Mesendoderm (in vitro differentiated cells): ENCODE data around the gene STPG3.

Source experiments
- DNase-seq: peaks from one replicate; pipeline ENCODE4 v3.0.0; 2013
- H2AK5ac ChIP-seq: 2 replicates; pipeline ENCODE4 v1.6.1; 2013; ENCODE audit warnings: low read length, inconsistent platforms
- H2BK120ac ChIP-seq: 2 replicates; pipeline ENCODE4 v1.6.1; 2013; ENCODE audit warnings: low read depth, mild to moderate bottlenecking, low read length, moderate library complexity, mixed read lengths
- H2BK15ac ChIP-seq: replicated peaks from 2 replicates; pipeline ENCODE4 v1.6.1; 2013; ENCODE audit warnings: low read depth, mild to moderate bottlenecking, moderate library complexity
- H2BK5ac ChIP-seq: 2 replicates; pipeline ENCODE4 v1.6.1; 2013; ENCODE audit warnings: low read length, inconsistent platforms
- H3K18ac ChIP-seq: 2 replicates; pipeline ENCODE4 v1.6.1; 2013; ENCODE audit warnings: mild to moderate bottlenecking, low read length, mixed read lengths
- H3K23ac ChIP-seq: one replicate; pipeline ENCODE4 v1.6.1; 2013; ENCODE audit warnings: low read length
- H3K27ac ChIP-seq: 2 replicates; pipeline ENCODE4 v1.5.1; 2013; ENCODE audit warnings: low read depth, mild to moderate bottlenecking, inconsistent platforms, low read length, moderate library complexity
- H3K27me3 ChIP-seq: 2 replicates; pipeline ENCODE4 v1.6.1; 2013; ENCODE audit warnings: low read length, control low read depth, mild to moderate bottlenecking, inconsistent platforms; ENCODE audit not compliant: insufficient read depth, poor library complexity
- H3K36me3 ChIP-seq: 2 replicates; pipeline ENCODE4 v1.6.1; 2013; ENCODE audit warnings: low read length, inconsistent platforms; ENCODE audit not compliant: control insufficient read depth, insufficient read depth
- H3K4ac ChIP-seq: one replicate; pipeline ENCODE4 v1.6.1; 2013; ENCODE audit warnings: low read depth, mild to moderate bottlenecking, low read length, moderate library complexity
- H3K4me1 ChIP-seq: 2 replicates; pipeline ENCODE4 v1.6.1; 2013; ENCODE audit warnings: low read depth, low read length, inconsistent platforms; ENCODE audit not compliant: control insufficient read depth
- H3K4me2 ChIP-seq: 2 replicates; pipeline ENCODE4 v1.6.1; 2013; ENCODE audit warnings: low read length
- H3K4me3 ChIP-seq: 2 replicates; pipeline ENCODE4 v1.5.1; 2013; ENCODE audit warnings: mild to moderate bottlenecking, low read length
- H3K56ac ChIP-seq: one replicate; pipeline ENCODE4 v1.6.1; 2013; ENCODE audit warnings: low read length
- H3K79me1 ChIP-seq: 2 replicates; pipeline ENCODE4 v1.6.1; 2013; ENCODE audit warnings: low read length, inconsistent platforms
- H3K79me2 ChIP-seq: 2 replicates; pipeline ENCODE4 v1.6.1; 2013; ENCODE audit warnings: mild to moderate bottlenecking, low read length; ENCODE audit not compliant: control insufficient read depth, insufficient read depth
- H3K9ac ChIP-seq: 2 replicates; pipeline ENCODE4 v1.6.1; 2013; ENCODE audit warnings: low read length, inconsistent platforms
- H4K5ac ChIP-seq: one replicate; pipeline ENCODE4 v1.6.1; 2013; ENCODE audit warnings: low read length
- H4K8ac ChIP-seq: one replicate; pipeline ENCODE4 v1.6.1; 2013; ENCODE audit warnings: low read depth, mild to moderate bottlenecking, control low read depth, low read length, moderate library complexity
- WGBS: extraction: QIAGEN DNeasy Blood & Tissue Kit; methylation state at CpG from one replicate; pipeline ENCODE4 v1.1.7; 2013; ENCODE audit warnings: low lambda C conversion rate, missing lambda C conversion rate; ENCODE audit not compliant: insufficient coverage; ENCODE audit errors: extremely low coverage; 5-methylcytosine and 5-hydroxymethylcytosine counted together

Gene STPG3

DNA sequence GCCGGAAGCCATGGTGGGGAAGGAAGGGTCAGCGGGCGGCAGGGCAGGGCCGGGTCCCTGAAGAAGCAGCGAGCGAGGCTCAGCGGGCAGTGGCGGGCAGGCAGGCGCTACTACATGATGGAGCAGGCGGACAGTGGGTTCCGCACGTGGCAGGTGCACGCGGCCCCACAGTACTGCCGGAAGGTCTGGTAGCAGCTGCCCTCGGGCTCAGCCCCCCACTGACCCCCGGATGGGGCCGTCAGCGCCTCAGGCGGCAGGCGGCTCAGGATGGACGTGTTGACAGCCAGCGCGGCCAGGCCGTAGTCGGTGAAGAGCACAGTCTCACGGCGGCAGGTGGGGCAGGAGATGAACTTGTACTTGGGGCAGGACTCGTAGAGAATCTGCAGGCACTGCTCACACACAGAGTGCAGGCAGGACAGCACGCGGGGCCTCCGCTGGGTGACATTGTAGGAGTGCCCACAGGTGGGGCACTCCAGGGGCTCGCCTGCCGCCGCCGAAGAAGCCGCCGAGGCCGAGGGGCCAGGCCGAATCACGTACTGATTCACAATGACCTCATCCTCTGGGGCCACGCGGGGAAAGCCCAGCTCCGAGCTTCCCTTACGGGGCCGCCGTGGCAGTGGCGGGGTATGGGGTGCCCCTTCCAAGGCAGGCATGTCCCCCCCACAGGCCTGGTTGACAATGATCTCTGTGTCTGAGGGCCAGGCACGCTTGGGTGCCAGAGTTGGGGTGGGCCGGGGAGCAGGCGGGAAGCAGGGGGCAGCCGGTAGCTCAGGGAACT is 30.6 kb upstream of the STPG3 start:
- no peak overlapping the region for H3K56ac ChIP-seq
- no peak overlapping the region for H3K4me2 ChIP-seq
- peaks cover 2% of the 10 kb centered on the region for H3K27me3 ChIP-seq
- H3K4me3 ChIP-seq: no peak overlapping the region
- no peak overlapping the region for H3K23ac ChIP-seq
- H3K79me1 ChIP-seq: no peaks in the 10 kb centered on the region
- no peak overlapping the region for H3K18ac ChIP-seq
- H3K4ac ChIP-seq: no peak overlapping the region
- no peaks in the 10 kb centered on the region for H3K36me3 ChIP-seq
- no peak overlapping the region for H2AK5ac ChIP-seq
- H3K4me1 ChIP-seq: peaks cover 5% of the 10 kb centered on the region
- no peak overlapping the region for H2BK5ac ChIP-seq
- no peak overlapping the region for H3K27ac ChIP-seq
- H4K5ac ChIP-seq: no peak overlapping the region
- H3K9ac ChIP-seq: no peak overlapping the region
- DNase-seq: no peak
- WGBS: no CpG with 5 or more reads among the region's 52 CpGs
- no peak overlapping the region for H4K8ac ChIP-seq
- no peak overlapping the region for H2BK120ac ChIP-seq
- no peaks in the 10 kb centered on the region for H3K79me2 ChIP-seq
- H2BK15ac ChIP-seq: no peak overlapping the region

DNA sequence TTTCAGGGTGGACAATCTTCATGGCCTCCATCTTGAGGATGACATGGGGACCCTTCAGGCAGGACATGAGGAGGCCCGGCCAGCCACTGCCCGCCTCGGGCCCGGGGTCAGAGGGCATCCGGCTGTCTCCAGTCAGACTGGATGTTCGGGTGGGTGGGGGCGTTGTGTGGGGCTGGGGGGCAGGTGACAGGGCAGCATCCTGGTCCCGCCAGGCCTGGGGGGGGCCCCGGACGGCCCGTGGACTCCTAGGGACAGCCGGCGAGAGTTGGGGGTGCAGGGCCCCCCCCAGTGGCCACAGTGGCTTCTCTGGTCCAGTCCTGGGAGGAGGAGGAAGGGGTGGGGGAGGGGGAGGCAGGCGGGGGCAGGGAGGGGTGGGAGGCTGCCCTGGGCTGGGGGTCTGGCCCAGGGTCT is 30.0 kb upstream of the STPG3 start:
- Histone ChIP-seq H3K56ac (peak overlapping the region; percentile 84), H3K4me3 (no peak overlapping the region), H2BK120ac (no peak overlapping the region), H3K23ac (no peak overlapping the region), H2BK15ac (no peak overlapping the region), H3K79me2 (no peaks in the 10 kb centered on the region), H3K36me3 (no peaks in the 10 kb centered on the region), H4K5ac (no peak overlapping the region), H3K4me2 (no peak overlapping the region), H3K9ac (no peak overlapping the region), H4K8ac (no peak overlapping the region), H3K4ac (no peak overlapping the region), H3K79me1 (no peaks in the 10 kb centered on the region), H3K27me3 (peaks cover 2% of the 10 kb centered on the region), H3K27ac (no peak overlapping the region), H2AK5ac (no peak overlapping the region), H3K18ac (no peak overlapping the region), H3K4me1 (peaks cover 5% of the 10 kb centered on the region), H2BK5ac (no peak overlapping the region)
- no CpG with 5 or more reads among the region's 14 CpGs for WGBS
- no peak for DNase-seq

DNA sequence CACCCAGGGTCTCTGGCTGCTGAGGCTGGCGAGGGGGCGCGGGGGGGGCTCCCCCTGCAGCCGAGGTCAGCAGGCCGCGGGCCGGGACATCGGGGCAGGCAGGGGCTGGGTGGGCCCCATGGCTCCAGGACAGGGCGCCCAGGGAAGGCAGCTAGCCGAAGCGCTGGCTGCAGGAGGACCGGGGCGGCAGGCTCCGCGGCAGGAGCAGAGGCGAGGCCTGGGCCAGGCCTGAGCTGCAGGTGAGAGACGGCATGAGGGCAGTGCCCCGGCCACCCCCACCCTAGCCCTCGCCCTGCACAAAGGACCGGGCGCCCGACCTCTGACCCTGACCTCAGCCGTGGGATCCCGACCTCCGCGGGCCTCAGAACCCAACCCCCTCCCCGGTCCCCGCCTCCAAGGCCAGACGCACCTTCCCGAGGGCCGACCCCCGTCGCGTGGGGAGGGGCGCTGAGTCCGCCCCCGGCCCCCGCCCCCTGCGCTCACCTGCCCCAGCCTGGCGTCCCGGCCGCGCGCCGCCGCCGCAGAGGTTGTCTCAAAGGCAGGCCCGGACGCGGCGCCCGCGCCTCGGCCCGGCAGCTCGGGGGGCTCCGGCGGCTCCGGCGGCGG is 29.5 kb upstream of the STPG3 start:
- Histone ChIP-seq H3K36me3 (no peaks in the 10 kb centered on the region), H3K4ac (no peak overlapping the region), H3K18ac (peak overlapping the region; percentile 11), H2AK5ac (no peak overlapping the region), H3K27me3 (peaks cover 2% of the 10 kb centered on the region), H4K5ac (no peak overlapping the region), H3K23ac (no peak overlapping the region), H2BK15ac (no peak overlapping the region), H3K56ac (peak overlapping the region; percentile 84), H4K8ac (no peak overlapping the region), H3K4me3 (no peak overlapping the region), H2BK120ac (no peak overlapping the region), H3K9ac (peak overlapping the region; percentile 54), H3K4me1 (peaks cover 5% of the 10 kb centered on the region), H3K4me2 (peak overlapping the region; percentile 11), H3K27ac (no peak overlapping the region), H3K79me2 (no peaks in the 10 kb centered on the region), H2BK5ac (no peak overlapping the region), H3K79me1 (no peaks in the 10 kb centered on the region)
- no CpG with 5 or more reads among the region's 61 CpGs for WGBS
- DNase-seq: peak; percentile 30

DNA sequence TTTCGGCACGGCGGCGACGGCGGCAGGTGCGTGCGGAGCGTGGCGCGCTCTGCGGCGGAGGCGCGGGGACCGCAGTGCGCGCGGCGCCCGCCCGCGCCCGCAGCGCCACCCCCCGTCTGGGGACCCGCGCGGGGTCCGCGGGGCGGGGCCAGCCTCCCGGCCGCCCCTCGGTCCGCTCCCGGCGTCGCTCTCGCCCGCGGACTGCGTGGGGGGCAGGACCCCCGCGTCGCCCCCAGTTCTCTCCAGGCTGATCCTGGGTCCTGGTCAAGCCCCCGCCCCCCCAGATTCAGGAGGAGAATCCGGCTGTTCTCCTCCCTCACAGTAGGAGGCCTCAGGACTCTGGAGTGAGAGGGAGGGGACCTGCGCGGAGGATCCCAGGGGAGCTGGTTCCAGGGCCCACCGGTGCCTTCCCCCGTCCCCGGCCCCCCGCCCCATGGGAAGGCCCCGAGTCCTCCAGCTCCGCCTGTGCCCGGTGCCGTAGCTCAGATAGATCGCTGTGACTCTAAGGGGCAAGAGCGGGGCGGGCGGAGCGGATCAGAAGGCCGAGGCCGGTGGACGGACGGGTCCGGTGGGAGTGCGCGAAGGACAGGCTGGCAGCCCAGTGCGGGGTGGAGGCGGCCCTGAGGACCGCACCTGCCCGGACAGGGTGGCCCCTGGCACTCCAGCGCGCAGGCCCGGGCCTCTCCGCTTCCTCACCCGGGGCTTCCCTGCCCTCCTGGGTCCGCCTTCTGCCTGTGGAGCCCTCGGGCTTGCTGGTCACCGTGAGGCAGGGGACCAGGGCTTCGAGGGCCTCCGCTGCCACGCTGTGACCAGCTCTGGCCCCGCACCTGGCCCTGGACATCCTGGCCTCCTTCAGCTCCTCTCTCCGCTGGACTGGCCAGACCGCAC is 28.7 kb upstream of the STPG3 start, which contains the start of gene RNF208:
Gene RNF208, minus strand, starts transcription at position 51 of the 888 bp plus-strand sequence. CDS start 1,028 bp downstream, outside the sequence.
- peak within 1 kb of the TSS; percentile 61 for H3K4me2 ChIP-seq
- peak within 1 kb of the TSS; percentile 11 for H3K18ac ChIP-seq
- no peak within 1 kb of the TSS for H2BK120ac ChIP-seq
- H3K79me2 ChIP-seq: no peaks in the 10 kb centered on the region
- no peaks in the 10 kb centered on the region for H3K79me1 ChIP-seq
- peaks cover 2% of the 10 kb centered on the region for H3K27me3 ChIP-seq
- peak within 1 kb of the TSS; percentile 17 for H4K8ac ChIP-seq
- no peaks in the 10 kb centered on the region for H3K36me3 ChIP-seq
- H2BK5ac ChIP-seq: no peak within 1 kb of the TSS
- DNase-seq: no peak
- no peak within 1 kb of the TSS for H3K4me3 ChIP-seq
- H3K27ac ChIP-seq: no peak within 1 kb of the TSS
- H3K4me1 ChIP-seq: peaks cover 5% of the 10 kb centered on the region
- no peak within 1 kb of the TSS for H2AK5ac ChIP-seq
- peak within 1 kb of the TSS; percentile 65 for H3K9ac ChIP-seq
- H3K56ac ChIP-seq: peak within 1 kb of the TSS; percentile 84
- H2BK15ac ChIP-seq: no peak within 1 kb of the TSS
- no peak within 1 kb of the TSS for H4K5ac ChIP-seq
- H3K4ac ChIP-seq: no peak within 1 kb of the TSS
- WGBS: no CpG with 5 or more reads among the region's 88 CpGs
- no peak within 1 kb of the TSS for H3K23ac ChIP-seq

DNA sequence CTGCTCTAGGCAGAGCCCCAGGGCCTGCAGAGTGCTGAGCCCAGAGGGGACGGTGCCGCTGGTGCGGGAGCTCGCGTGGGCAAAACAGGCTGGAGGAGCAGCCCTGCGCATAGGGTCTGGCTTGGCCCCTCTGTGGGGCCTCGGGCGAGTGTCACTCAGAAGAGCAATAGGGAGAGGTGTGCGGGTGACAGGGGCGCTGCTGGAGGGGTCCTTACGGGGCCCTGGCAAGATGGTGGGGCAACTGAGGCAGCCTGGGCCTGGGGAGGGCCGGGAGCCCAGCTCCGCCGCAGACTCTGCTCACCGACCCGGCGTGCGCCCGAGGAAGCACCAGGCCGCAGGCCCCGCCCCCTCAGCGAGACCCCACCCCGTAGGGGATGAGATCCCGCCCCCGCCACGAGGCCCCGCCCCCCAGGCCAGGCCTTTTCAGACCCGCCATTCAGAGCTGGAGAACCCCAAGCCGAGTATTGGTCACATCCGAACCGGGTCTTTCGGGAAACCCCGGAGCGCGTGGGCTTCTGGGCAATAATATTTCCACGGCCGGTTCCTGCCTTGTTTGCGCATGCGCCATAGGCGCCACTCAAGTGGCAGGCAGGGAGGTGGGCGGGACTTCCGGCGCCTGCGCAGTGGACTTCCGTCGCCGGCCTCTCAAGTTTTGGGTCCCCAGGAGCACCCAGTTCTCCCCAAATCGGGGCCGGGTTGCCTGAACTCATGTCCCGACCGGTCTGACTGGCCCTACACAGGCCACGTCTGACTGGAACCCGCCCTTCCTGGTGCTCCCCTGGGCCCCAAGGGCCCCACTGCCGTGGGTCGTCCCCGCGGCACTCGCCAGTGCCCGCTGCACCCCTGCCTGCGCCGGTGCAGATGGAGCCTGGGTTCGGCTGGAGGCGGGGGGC is 27.8 kb upstream of the STPG3 start:
- WGBS: no CpG with 5 or more reads among the region's 63 CpGs

More for the DNA sequence above, 27.8 kb upstream of the STPG3 start:
- Histone ChIP-seq H3K4me1 (peaks cover 5% of the 10 kb centered on the region), H4K5ac (no peak overlapping the region), H4K8ac (peak overlapping the region; percentile 43), H3K4ac (peak overlapping the region; percentile 76), H3K4me2 (peak overlapping the region; percentile 87), H3K36me3 (no peaks in the 10 kb centered on the region), H3K9ac (peak overlapping the region; percentile 91), H3K18ac (peak overlapping the region; percentile 44), H3K79me1 (no peaks in the 10 kb centered on the region), H3K27ac (peak overlapping the region; percentile 73), H2BK15ac (no peak overlapping the region), H2BK120ac (no peak overlapping the region), H3K23ac (no peak overlapping the region), H3K4me3 (peak overlapping the region; percentile 87), H3K27me3 (peaks cover 2% of the 10 kb centered on the region), H2BK5ac (no peak overlapping the region), H2AK5ac (no peak overlapping the region), H3K56ac (peak overlapping the region; percentile 92), H3K79me2 (no peaks in the 10 kb centered on the region)
- peak; percentile 98 for DNase-seq
